ENCODE results near the gene CFAP119.

CFAP119 gene

DNA sequence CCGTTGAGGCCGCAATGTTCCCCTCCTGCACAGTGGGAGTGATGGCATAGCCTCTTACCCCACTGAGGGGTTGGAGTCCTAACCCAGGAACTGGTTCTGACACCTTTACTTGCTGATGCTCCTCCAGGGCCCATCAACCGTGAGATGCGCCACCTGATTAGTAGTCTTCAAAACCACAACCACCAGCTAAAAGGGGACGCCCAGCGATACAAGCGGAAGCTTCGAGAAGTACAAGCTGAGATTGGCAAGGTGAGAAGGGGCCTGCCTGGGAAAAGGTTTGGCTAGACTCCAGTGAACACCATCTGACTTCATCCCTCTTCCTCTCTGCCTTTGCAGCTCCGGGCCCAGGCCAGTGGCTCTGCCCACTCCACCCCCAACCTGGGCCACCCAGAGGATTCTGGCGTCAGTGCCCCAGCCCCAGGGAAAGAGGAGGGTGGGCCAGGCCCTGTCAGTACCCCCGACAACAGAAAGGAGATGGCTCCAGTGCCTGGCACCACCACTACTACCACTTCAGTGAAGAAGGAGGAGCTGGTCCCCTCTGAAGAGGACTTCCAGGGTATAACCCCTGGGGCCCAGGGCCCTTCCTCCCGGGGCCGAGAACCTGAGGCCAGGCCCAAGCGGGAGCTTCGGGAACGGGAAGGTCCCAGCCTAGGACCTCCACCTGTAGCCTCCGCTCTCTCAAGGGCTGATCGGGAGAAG lies 6.1 kb upstream of the CFAP119 start:
- CTCF ChIA-PET: no interaction called here
- H3K27ac ChIP-seq: no peak overlapping the region
- TF ChIP-seq, protein P1, sequence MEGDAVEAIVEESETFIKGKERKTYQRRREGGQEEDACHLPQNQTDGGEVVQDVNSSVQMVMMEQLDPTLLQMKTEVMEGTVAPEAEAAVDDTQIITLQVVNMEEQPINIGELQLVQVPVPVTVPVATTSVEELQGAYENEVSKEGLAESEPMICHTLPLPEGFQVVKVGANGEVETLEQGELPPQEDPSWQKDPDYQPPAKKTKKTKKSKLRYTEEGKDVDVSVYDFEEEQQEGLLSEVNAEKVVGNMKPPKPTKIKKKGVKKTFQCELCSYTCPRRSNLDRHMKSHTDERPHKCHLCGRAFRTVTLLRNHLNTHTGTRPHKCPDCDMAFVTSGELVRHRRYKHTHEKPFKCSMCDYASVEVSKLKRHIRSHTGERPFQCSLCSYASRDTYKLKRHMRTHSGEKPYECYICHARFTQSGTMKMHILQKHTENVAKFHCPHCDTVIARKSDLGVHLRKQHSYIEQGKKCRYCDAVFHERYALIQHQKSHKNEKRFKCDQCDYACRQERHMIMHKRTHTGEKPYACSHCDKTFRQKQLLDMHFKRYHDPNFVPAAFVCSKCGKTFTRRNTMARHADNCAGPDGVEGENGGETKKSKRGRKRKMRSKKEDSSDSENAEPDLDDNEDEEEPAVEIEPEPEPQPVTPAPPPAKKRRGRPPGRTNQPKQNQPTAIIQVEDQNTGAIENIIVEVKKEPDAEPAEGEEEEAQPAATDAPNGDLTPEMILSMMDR (conservative IDR thresholded peaks at IDR 0.05; ENCODE audit: low read depth): no peak
- DNase-seq (ENCODE audit: low spot score): no peak
- POLR2A ChIA-PET (ENCODE audit: low non-redundant PET): no interaction called here

DNA sequence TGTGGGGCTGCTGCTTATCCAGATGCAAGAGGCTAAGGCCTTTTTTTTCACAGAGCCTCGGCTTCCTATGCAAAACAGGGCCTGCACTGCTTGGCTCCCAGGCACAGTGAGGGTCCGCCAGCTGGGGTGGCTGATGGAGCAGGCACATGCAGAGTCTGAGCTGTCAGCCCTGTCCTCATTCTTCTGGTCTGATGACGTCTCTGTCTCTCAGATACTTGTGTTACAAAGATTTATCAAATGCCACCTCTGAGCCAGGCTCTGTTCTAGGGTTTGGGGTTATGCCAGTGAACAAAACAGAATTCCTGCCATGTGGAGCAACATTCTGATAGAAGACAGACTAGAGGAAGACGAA lies 5.0 kb upstream of the CFAP119 start:
- TF ChIP-seq, protein P1 (conservative IDR thresholded peaks at IDR 0.05; ENCODE audit: low read depth): no peak
- ChIA-PET CTCF (no interaction called here), POLR2A (ENCODE audit: low non-redundant PET) (no interaction called here)
- H3K27ac ChIP-seq: no peak overlapping the region
- DNase-seq (ENCODE audit: low spot score): no peak

DNA sequence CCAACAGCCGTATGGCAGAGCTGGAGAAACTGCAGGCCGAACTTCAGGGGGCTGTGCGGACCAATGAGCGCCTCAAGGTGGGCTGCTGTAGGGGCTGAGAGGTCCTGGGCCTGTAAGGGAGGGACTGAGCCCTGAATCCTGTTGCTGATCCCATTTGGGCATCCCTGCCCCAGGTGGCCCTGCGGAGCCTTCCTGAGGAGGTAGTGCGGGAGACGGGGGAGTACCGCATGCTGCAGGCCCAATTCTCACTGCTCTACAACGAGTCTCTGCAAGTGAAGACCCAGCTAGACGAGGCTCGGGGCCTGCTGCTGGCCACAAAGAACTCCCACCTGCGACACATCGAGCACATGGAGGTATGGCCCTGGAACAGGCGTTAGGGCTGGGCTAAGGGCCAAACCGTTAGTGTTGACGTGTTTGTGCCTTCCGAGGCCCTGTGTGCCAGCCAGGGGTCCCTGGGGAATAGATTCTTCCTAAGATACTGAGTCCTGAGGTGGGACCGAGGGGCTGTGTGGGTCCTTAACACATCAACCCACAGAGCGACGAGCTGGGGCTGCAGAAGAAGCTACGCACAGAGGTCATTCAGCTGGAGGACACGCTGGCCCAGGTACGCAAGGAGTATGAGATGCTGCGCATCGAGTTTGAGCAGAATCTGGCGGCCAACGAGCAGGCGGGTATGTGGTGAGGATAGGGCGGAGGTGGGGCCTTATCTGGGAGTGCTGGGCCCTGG lies 4.5 kb upstream of the CFAP119 start:
- POLR2A ChIA-PET (ENCODE audit: low non-redundant PET): interaction anchor here (0.6 kb wide), 1 partner anchor 620 kb away, joined by 3 read pairs; no protein-coding TSS in a partner anchor
- CTCF ChIA-PET: no interaction called here
- TF ChIP-seq, protein P1 (conservative IDR thresholded peaks at IDR 0.05; ENCODE audit: low read depth): no peak

DNA sequence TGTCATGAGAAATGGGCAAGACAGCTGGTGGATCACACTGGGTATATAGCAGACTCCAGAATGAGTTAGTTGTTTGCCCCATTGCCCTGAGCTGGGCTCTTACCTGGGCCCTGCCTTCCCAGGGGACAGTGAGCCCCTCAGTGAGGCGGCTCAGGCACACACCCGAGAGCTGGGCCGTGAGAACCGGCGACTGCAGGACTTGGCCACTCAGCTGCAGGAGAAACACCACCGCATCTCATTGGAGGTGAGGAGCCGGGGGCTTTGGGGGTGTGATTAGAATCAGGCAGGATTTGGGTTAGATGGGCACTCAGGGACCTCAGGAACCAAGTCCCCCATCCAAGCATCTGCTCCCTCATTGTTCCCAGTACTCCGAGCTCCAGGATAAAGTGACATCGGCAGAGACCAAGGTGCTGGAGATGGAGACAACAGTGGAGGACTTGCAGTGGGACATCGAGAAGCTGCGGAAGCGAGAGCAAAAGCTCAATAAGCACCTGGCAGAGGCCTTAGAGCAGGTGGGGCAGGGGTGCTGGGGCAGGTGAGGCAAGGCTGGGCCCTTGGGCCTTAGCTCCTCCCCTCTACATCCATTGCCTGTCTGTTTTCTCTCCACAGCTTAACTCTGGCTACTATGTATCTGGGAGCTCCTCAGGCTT lies 3.1 kb upstream of the CFAP119 start:
- TF ChIP-seq, protein P1 (conservative IDR thresholded peaks at IDR 0.05; ENCODE audit: low read depth): no peak
- no peak for DNase-seq (ENCODE audit: low spot score)
- H3K27ac ChIP-seq: 0 out of 2 replicates have a peak overlapping the region, but pooled peaks have one; percentile 1
- ChIA-PET POLR2A (ENCODE audit: low non-redundant PET) (interaction anchor here (1.3 kb wide), 1 partner anchor 10 kb away, joined by 7 read pairs; no protein-coding TSS in a partner anchor), CTCF (no interaction called here)

More for the DNA sequence above, 4.5 kb upstream of the CFAP119 start:
- no peak for DNase-seq (ENCODE audit: low spot score)
- no peak overlapping the region for H3K27ac ChIP-seq

DNA sequence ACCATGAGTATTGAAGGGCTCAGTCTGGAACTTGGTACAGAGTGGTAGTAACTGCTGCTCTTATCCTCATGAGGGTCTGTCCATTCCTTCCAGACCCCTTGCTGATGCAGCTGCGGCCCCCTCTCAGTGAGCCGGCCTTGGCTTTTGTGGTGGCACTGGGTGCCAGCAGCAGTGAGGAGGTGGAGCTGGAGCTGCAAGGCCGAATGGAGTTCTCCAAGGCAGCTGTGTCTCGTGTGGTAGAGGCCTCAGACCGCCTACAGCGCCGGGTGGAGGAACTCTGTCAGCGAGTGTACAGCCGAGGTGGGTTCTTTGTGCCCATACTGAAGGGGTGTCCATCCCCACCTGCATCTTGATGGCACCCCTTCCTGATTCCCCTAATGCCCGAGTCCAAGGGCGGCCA lies 2.2 kb upstream of the CFAP119 start:
- ChIA-PET CTCF (no interaction called here), POLR2A (ENCODE audit: low non-redundant PET) (interaction anchor here (1.3 kb wide), 1 partner anchor 11 kb away, joined by 7 read pairs; no protein-coding TSS in a partner anchor)
- DNase-seq (ENCODE audit: low spot score): no peak
- H3K27ac ChIP-seq: no peak overlapping the region
- TF ChIP-seq, protein P1 (conservative IDR thresholded peaks at IDR 0.05; ENCODE audit: low read depth): no peak

DNA sequence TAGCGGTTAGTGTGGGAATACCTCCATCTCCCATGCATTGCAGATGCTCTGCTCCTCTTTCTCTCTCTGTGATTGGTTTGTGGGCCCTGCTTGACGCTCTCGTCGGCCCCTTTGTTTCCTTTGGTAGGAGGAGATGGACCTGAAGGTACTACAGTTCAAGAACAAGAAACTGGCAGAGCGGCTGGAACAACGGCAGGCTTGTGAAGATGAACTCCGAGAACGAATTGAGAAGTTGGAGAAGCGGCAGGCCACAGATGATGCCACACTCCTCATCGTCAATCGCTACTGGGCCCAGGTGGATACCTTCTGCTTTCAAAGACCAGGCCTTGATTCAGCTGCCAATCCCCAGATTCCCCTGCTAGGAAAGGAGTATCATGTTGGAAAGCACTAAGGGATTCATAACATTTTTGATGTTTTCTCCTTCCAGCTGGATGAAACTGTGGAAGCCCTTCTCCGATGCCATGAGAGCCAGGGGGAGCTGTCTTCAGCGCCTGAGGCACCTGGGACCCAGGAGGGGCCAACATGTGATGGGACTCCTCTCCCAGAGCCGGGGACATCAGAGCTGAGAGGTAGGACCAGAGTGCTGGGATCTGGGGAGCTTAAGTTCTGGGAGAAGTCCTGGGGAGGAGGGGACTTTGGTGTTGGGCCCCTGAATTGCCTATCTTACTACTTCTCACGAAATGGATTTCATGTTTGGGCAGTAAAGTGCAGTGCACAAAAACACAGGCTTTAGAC lies 1.3 kb upstream of the CFAP119 start:
- TF ChIP-seq, protein P1 (conservative IDR thresholded peaks at IDR 0.05; ENCODE audit: low read depth): no peak
- no peak for DNase-seq (ENCODE audit: low spot score)
- ChIA-PET POLR2A (ENCODE audit: low non-redundant PET) (no interaction called here), CTCF (no interaction called here)
- H3K27ac ChIP-seq: peak overlapping the region; percentile 83

Measured in RWPE1 (cell line).